ENCODE results near the gene USP20.

Gene USP20

DNA sequence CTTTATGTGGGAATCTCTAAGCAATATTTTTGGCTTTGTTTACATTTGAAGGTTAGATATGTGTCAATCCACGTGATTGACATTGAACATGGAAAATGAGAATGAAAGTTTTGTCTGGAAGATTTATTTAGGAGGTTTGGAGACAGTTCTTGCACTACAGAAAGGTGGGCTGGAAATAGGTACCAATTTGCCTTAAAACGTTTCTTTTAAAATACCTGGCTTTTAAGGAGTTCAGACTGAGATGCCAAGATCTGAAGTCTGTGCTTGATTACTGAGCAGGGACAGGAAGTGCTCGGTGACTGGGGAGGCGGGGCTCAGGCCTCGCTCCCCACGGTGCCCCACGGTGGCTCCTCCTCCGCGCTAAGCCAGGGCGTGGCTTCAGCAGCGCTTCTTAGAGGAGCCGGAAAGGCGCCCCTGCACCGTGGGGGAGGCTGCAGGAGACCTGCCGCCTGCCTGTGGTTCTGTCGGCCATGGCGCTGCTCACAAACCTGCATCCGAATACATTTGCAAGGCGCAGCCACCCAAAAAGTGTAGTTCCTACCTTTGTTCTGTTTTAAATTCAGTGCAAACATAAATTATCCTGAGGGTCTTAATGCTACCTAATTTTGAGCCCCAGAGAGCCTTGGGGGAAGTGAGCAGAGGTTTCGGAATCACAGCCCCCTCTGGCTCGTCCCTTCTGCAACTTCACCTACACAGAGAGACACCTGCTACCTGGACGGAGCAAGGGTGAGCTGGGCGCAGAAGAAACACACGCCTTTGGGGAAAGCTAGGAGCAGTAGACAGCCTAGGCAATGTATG, 49.2 kb downstream of the USP20 start (continued):
- TF ChIP-seq, protein P1, sequence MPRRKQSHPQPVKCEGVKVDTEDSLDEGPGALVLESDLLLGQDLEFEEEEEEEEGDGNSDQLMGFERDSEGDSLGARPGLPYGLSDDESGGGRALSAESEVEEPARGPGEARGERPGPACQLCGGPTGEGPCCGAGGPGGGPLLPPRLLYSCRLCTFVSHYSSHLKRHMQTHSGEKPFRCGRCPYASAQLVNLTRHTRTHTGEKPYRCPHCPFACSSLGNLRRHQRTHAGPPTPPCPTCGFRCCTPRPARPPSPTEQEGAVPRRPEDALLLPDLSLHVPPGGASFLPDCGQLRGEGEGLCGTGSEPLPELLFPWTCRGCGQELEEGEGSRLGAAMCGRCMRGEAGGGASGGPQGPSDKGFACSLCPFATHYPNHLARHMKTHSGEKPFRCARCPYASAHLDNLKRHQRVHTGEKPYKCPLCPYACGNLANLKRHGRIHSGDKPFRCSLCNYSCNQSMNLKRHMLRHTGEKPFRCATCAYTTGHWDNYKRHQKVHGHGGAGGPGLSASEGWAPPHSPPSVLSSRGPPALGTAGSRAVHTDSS (tag by site-specific recombination; IDR thresholded peaks at IDR 0.05), result no peak
- TF ChIP-seq ZNF248 (tag by site-specific recombination; IDR thresholded peaks at IDR 0.05) (no peak), ZNF560 (tag by site-specific recombination; IDR thresholded peaks at IDR 0.05; ENCODE audit: borderline replicate concordance) (no peak), ZBTB8A (tag by site-specific recombination; IDR thresholded peaks at IDR 0.05) (peak; percentile 24), SCRT2 (tag by site-specific recombination; IDR thresholded peaks at IDR 0.05) (no peak), FEZF1 (tag by site-specific recombination; IDR thresholded peaks at IDR 0.05) (no peak), ZNF394 (tag by site-specific recombination; IDR thresholded peaks at IDR 0.05; ENCODE audit: borderline replicate concordance) (no peak), ZNF544 (tag by site-specific recombination; IDR thresholded peaks at IDR 0.05) (no peak), ZNF624 (tag by site-specific recombination; IDR thresholded peaks at IDR 0.05) (no peak), ZBTB17 (tag by site-specific recombination; IDR thresholded peaks at IDR 0.05) (peak; percentile 38; the same call in 1 of the 2 replicates), ZNF510 (tag by site-specific recombination; IDR thresholded peaks at IDR 0.05; ENCODE audit: insufficient replicate concordance) (no peak), ZNF837 (tag by site-specific recombination; IDR thresholded peaks at IDR 0.05) (no peak), KLF9 (tag by site-specific recombination; IDR thresholded peaks at IDR 0.05; ENCODE audit: low read depth) (no peak), ZNF341 (tag by site-specific recombination; IDR thresholded peaks at IDR 0.05; ENCODE audit: low read depth) (no peak), ZNF10 (tag by site-specific recombination; IDR thresholded peaks at IDR 0.05) (peak; percentile 64; the same call in 1 of the 2 replicates), ZNF211 (tag by site-specific recombination; IDR thresholded peaks at IDR 0.05; ENCODE audit: low read depth) (no peak), ZNF670 (tag by site-specific recombination; IDR thresholded peaks at IDR 0.05; ENCODE audit: low read depth) (no peak), YY2 (tag by site-specific recombination; IDR thresholded peaks at IDR 0.05) (no peak), KLF7 (tag by site-specific recombination; IDR thresholded peaks at IDR 0.05; ENCODE audit: borderline replicate concordance) (no peak; the same call in 1 of the 2 replicates), ZNF112 (tag by site-specific recombination; IDR thresholded peaks at IDR 0.05) (no peak), BCL11B (tag by site-specific recombination; IDR thresholded peaks at IDR 0.05; ENCODE audit: low read depth) (no peak), GLIS1 (tag by site-specific recombination; IDR thresholded peaks at IDR 0.05) (peak; percentile 97)
- TF ChIP-seq, protein P2, sequence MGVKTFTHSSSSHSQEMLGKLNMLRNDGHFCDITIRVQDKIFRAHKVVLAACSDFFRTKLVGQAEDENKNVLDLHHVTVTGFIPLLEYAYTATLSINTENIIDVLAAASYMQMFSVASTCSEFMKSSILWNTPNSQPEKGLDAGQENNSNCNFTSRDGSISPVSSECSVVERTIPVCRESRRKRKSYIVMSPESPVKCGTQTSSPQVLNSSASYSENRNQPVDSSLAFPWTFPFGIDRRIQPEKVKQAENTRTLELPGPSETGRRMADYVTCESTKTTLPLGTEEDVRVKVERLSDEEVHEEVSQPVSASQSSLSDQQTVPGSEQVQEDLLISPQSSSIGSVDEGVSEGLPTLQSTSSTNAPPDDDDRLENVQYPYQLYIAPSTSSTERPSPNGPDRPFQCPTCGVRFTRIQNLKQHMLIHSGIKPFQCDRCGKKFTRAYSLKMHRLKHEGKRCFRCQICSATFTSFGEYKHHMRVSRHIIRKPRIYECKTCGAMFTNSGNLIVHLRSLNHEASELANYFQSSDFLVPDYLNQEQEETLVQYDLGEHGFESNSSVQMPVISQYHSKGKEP (tag by site-specific recombination; IDR thresholded peaks at IDR 0.05), result peak; percentile 56
- TF ChIP-seq, protein P3, sequence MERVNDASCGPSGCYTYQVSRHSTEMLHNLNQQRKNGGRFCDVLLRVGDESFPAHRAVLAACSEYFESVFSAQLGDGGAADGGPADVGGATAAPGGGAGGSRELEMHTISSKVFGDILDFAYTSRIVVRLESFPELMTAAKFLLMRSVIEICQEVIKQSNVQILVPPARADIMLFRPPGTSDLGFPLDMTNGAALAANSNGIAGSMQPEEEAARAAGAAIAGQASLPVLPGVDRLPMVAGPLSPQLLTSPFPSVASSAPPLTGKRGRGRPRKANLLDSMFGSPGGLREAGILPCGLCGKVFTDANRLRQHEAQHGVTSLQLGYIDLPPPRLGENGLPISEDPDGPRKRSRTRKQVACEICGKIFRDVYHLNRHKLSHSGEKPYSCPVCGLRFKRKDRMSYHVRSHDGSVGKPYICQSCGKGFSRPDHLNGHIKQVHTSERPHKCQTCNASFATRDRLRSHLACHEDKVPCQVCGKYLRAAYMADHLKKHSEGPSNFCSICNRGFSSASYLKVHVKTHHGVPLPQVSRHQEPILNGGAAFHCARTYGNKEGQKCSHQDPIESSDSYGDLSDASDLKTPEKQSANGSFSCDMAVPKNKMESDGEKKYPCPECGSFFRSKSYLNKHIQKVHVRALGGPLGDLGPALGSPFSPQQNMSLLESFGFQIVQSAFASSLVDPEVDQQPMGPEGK (tag by site-specific recombination; IDR thresholded peaks at IDR 0.05), result peak; percentile 87
- TF ChIP-seq, protein P4, sequence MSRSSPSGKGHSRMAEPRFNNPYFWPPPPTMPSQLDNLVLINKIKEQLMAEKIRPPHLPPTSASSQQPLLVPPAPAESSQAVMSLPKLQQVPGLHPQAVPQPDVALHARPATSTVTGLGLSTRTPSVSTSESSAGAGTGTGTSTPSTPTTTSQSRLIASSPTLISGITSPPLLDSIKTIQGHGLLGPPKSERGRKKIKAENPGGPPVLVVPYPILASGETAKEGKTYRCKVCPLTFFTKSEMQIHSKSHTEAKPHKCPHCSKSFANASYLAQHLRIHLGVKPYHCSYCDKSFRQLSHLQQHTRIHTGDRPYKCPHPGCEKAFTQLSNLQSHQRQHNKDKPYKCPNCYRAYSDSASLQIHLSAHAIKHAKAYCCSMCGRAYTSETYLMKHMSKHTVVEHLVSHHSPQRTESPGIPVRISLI (tag by site-specific recombination; IDR thresholded peaks at IDR 0.05), result no peak
- TF ChIP-seq, protein P5, sequence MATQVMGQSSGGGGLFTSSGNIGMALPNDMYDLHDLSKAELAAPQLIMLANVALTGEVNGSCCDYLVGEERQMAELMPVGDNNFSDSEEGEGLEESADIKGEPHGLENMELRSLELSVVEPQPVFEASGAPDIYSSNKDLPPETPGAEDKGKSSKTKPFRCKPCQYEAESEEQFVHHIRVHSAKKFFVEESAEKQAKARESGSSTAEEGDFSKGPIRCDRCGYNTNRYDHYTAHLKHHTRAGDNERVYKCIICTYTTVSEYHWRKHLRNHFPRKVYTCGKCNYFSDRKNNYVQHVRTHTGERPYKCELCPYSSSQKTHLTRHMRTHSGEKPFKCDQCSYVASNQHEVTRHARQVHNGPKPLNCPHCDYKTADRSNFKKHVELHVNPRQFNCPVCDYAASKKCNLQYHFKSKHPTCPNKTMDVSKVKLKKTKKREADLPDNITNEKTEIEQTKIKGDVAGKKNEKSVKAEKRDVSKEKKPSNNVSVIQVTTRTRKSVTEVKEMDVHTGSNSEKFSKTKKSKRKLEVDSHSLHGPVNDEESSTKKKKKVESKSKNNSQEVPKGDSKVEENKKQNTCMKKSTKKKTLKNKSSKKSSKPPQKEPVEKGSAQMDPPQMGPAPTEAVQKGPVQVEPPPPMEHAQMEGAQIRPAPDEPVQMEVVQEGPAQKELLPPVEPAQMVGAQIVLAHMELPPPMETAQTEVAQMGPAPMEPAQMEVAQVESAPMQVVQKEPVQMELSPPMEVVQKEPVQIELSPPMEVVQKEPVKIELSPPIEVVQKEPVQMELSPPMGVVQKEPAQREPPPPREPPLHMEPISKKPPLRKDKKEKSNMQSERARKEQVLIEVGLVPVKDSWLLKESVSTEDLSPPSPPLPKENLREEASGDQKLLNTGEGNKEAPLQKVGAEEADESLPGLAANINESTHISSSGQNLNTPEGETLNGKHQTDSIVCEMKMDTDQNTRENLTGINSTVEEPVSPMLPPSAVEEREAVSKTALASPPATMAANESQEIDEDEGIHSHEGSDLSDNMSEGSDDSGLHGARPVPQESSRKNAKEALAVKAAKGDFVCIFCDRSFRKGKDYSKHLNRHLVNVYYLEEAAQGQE (tag by site-specific recombination; IDR thresholded peaks at IDR 0.05), result no peak
- TF ChIP-seq, protein P6, sequence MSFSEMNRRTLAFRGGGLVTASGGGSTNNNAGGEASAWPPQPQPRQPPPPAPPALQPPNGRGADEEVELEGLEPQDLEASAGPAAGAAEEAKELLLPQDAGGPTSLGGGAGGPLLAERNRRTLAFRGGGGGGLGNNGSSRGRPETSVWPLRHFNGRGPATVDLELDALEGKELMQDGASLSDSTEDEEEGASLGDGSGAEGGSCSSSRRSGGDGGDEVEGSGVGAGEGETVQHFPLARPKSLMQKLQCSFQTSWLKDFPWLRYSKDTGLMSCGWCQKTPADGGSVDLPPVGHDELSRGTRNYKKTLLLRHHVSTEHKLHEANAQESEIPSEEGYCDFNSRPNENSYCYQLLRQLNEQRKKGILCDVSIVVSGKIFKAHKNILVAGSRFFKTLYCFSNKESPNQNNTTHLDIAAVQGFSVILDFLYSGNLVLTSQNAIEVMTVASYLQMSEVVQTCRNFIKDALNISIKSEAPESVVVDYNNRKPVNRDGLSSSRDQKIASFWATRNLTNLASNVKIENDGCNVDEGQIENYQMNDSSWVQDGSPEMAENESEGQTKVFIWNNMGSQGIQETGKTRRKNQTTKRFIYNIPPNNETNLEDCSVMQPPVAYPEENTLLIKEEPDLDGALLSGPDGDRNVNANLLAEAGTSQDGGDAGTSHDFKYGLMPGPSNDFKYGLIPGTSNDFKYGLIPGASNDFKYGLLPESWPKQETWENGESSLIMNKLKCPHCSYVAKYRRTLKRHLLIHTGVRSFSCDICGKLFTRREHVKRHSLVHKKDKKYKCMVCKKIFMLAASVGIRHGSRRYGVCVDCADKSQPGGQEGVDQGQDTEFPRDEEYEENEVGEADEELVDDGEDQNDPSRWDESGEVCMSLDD (tag by site-specific recombination; IDR thresholded peaks at IDR 0.05), result no peak

All from HEK293 (cell line).